Smooth muscle cell (in vitro differentiated cells): ENCODE data around the gene UPP1. TPM values are rescaled to one million over a fixed set of nuclear protein-coding genes. Genes with fewer than 3 reads are reported as not detected.

Experiments
- DNase-seq: peaks from one replicate; lab custom pipeline; 2025; ENCODE audit not compliant: unreplicated experiment; lab: John Stamatoyannopoulos, UW
- H2AFZ ChIP-seq: fragments of 200-600 bp; sonication (generic); 2 replicates; pipeline ENCODE4 v1.6.0; 2016; ENCODE audit warnings: antibody characterized with exemption, low read depth, mild to moderate bottlenecking
- H3F3A ChIP-seq: fragments of 200-600 bp; sonication (generic); 2 replicates; pipeline ENCODE4 v1.6.0; 2017; ENCODE audit warnings: antibody characterized with exemption, low read depth
- H3K27ac ChIP-seq: fragments of 200-600 bp; sonication (generic); 2 replicates; pipeline ENCODE4 v1.5.1; 2016; ENCODE audit warnings: low read depth, mild to moderate bottlenecking
- H3K27me3 ChIP-seq: fragments of 200-600 bp; sonication (generic); 2 replicates; pipeline ENCODE4 v1.6.1; 2016; ENCODE audit warnings: low read depth, mild to moderate bottlenecking
- H3K36me3 ChIP-seq: fragments of 200-600 bp; sonication (generic); 2 replicates; pipeline ENCODE4 v1.5.1; 2016; ENCODE audit warnings: low read depth
- H3K4me1 ChIP-seq: fragments of 200-600 bp; sonication (generic); 2 replicates; pipeline ENCODE4 v1.5.1; 2016; ENCODE audit warnings: low read depth
- H3K4me2 ChIP-seq: fragments of 200-600 bp; sonication (generic); 2 replicates; pipeline ENCODE4 v1.6.0; 2016; ENCODE audit warnings: mild to moderate bottlenecking
- H3K4me3 ChIP-seq: fragments of 200-600 bp; sonication (generic); 2 replicates; pipeline ENCODE4 v1.5.1; 2016; ENCODE audit warnings: mild to moderate bottlenecking
- H3K79me2 ChIP-seq: fragments of 200-600 bp; sonication (generic); 2 replicates; pipeline ENCODE4 v1.6.0; 2016; ENCODE audit warnings: low read depth, mild to moderate bottlenecking
- H3K9ac ChIP-seq: fragments of 200-600 bp; sonication (generic); 2 replicates; pipeline ENCODE4 v1.6.0; 2016; ENCODE audit warnings: low read depth
- H3K9me3 ChIP-seq: fragments of 200-600 bp; sonication (generic); replicated peaks from 2 replicates; pipeline ENCODE4 v1.5.1; 2016; ENCODE audit warnings: low read depth
- H4K20me1 ChIP-seq: fragments of 200-600 bp; sonication (generic); 2 replicates; pipeline ENCODE4 v1.6.0; 2016; ENCODE audit warnings: low read depth
- WGBS: methylation state at CpG from one replicate; pipeline ENCODE4 v1.1.7; 2016; ENCODE audit warnings: low lambda C conversion rate; 5-methylcytosine and 5-hydroxymethylcytosine counted together
- polyA plus RNA-seq: library from polyadenylated mRNA; unstranded; fragments of >200 nt; fragmentation: Nextera tagmentation; extraction: Ambion mirVana; gene quantifications from 2 replicates; pipeline ENCODE4 v1.2.1, GENCODE V29; 2016
- total RNA-seq: library from RNA; depleted of rRNA; stranded (reverse); fragments of >200 nt; gene quantifications from 2 replicates; pipeline ENCODE4 v1.2.3, GENCODE V29; 2014
- TF ChIP-seq, protein P1 (sequence below): fragments of 200-600 bp; sonication (generic); IDR thresholded peaks from 2 replicates; pipeline ENCODE4 v1.5.1; 2017; ENCODE audit warnings: borderline replicate concordance, mild to moderate bottlenecking, antibody characterized with exemption; ENCODE audit not compliant: insufficient read depth, poor library complexity, severe bottlenecking

The UPP1 gene
- total and polyA plus RNA-seq, 2 experiments from 2014 or later: 23.6 to 43.8 TPM

DNA sequence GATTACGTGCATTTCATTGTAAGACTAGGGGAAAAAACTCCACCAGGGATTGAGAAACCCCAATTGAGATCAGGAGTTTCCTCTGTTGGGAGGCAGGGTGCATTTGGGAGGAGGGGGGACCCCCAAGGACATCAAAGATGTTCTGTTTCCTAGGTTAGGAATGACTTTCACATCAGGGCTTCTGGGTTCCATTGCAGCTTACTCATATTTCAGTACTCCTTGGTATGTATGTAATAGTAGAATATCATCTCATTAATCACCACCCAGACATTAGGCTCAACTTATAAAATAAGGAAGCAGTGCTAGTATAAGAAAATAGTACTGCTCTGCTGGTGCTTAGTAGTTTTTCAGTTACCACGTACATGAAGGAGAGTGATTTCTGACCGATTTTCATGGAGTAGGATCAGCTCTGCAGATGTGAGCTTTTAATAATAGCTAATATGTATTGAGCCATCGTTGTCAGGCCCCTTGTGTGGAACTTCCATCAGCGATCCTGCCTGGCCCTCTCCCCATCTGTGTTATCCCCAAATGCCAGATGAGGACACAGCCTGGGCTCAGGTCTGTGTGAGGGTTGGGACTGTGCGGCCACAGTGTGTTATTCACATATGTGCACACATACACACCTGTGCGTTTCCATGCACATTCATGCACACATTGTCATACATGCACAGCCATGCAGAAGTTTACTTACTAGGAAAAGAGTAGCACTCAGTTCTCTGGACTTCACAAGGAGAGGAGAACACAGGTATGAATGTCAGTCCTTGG, 23.5 kb downstream of the UPP1 start:
- no peak overlapping the region for H3K4me3 ChIP-seq
- TF ChIP-seq, protein P1, sequence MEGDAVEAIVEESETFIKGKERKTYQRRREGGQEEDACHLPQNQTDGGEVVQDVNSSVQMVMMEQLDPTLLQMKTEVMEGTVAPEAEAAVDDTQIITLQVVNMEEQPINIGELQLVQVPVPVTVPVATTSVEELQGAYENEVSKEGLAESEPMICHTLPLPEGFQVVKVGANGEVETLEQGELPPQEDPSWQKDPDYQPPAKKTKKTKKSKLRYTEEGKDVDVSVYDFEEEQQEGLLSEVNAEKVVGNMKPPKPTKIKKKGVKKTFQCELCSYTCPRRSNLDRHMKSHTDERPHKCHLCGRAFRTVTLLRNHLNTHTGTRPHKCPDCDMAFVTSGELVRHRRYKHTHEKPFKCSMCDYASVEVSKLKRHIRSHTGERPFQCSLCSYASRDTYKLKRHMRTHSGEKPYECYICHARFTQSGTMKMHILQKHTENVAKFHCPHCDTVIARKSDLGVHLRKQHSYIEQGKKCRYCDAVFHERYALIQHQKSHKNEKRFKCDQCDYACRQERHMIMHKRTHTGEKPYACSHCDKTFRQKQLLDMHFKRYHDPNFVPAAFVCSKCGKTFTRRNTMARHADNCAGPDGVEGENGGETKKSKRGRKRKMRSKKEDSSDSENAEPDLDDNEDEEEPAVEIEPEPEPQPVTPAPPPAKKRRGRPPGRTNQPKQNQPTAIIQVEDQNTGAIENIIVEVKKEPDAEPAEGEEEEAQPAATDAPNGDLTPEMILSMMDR: no peak
- peaks cover 5% of the 10 kb centered on the region for H3F3A ChIP-seq
- H3K9ac ChIP-seq: no peak overlapping the region
- no peaks in the 10 kb centered on the region for H4K20me1 ChIP-seq
- no peaks in the 10 kb centered on the region for H3K9me3 ChIP-seq
- H3K27me3 ChIP-seq: no peaks in the 10 kb centered on the region
- no peak overlapping the region for H3K4me2 ChIP-seq
- DNase-seq: no peak
- no peak overlapping the region for H2AFZ ChIP-seq
- H3K27ac ChIP-seq: no peak overlapping the region
- WGBS: 89% methylated on average over 7 of the region's 7 CpGs
- H3K36me3 ChIP-seq: no peaks in the 10 kb centered on the region
- H3K79me2 ChIP-seq: no peaks in the 10 kb centered on the region
- H3K4me1 ChIP-seq: no peaks in the 10 kb centered on the region

DNA sequence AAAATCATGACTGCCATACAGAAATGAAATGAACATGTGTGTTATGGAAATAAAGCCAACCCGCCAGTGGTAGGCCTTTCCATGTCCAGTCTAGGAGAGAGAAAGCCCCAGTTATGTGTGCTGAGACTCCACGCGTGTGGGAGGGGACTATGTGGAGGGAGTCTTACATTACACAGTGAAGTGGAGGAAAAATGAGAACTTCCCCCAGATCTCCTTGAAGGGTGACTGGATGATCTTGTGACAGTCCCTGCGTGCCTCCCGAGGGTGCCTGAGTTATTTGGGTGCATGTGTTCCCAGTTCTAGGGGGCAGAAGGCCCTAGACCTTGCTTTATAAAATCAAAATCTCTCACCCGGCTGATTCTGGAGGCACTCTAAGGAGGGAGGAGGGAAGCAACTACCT, 24.2 kb downstream of the UPP1 start:
- Histone ChIP-seq H3K9ac (no peak overlapping the region), H3K36me3 (no peaks in the 10 kb centered on the region), H2AFZ (no peak overlapping the region), H3K4me1 (no peaks in the 10 kb centered on the region), H3K4me2 (no peak overlapping the region), H4K20me1 (no peaks in the 10 kb centered on the region), H3K4me3 (no peak overlapping the region), H3K27me3 (no peaks in the 10 kb centered on the region), H3K9me3 (no peaks in the 10 kb centered on the region), H3K79me2 (no peaks in the 10 kb centered on the region), H3K27ac (no peak overlapping the region), H3F3A (peaks cover 5% of the 10 kb centered on the region)
- 96% methylated on average over 6 of the region's 6 CpGs for WGBS
- no peak for DNase-seq
- TF ChIP-seq, protein P1: no peak

GRCh38 chr7:48114115-48114514, 25.1 kb downstream of the UPP1 start:
- WGBS: 83% methylated on average over 9 of the region's 9 CpGs
- Histone ChIP-seq H3K27ac (no peak overlapping the region), H3K4me1 (no peaks in the 10 kb centered on the region), H4K20me1 (no peaks in the 10 kb centered on the region), H2AFZ (no peak overlapping the region), H3F3A (no peaks in the 10 kb centered on the region), H3K27me3 (no peaks in the 10 kb centered on the region), H3K36me3 (no peaks in the 10 kb centered on the region), H3K4me3 (no peak overlapping the region), H3K9me3 (no peaks in the 10 kb centered on the region), H3K4me2 (no peak overlapping the region), H3K9ac (no peak overlapping the region), H3K79me2 (no peaks in the 10 kb centered on the region)
- no peak for DNase-seq
- TF ChIP-seq, protein P1: no peak

DNA sequence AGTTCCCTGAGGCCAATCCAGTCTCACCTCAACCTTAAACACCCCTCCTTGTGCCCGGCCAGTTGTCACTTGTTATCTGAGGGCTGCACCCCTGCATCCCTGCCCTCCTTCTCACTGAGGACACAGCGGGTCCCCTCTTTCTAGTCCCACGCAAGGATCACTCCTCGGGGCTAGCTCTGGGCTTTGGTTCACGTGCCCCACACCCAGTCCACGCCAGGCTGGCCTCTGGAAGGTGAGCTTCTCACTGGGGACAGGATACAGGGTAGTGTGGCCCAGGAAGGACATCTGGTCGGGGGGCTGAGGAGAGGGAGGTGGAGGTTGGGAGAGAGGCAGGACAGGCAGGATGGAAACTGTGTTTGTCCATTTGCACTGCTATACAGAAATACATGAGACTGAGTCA, 25.5 kb downstream of the UPP1 start:
- no peak overlapping the region for H2AFZ ChIP-seq
- WGBS: 87% methylated on average over 7 of the region's 7 CpGs
- H3F3A ChIP-seq: no peaks in the 10 kb centered on the region
- no peak overlapping the region for H3K4me2 ChIP-seq
- TF ChIP-seq, protein P1: no peak
- H3K9ac ChIP-seq: no peak overlapping the region
- no peak overlapping the region for H3K27ac ChIP-seq
- H3K36me3 ChIP-seq: no peaks in the 10 kb centered on the region
- H4K20me1 ChIP-seq: no peaks in the 10 kb centered on the region
- no peak for DNase-seq
- no peaks in the 10 kb centered on the region for H3K27me3 ChIP-seq
- H3K4me3 ChIP-seq: no peak overlapping the region
- no peaks in the 10 kb centered on the region for H3K79me2 ChIP-seq
- no peaks in the 10 kb centered on the region for H3K9me3 ChIP-seq
- H3K4me1 ChIP-seq: no peaks in the 10 kb centered on the region
